Dendritic cell treated with granulocyte-macrophage colony-stimulating factor and Interleukin-4, amounts not matched to agents 40 ng/mL and 50 ng/mL, for 4 days (primary cell): ENCODE results near the gene RNF31.
A peak's percentile ranks its signal among the peaks of the same experiment; 100 is the strongest.

Source experiments
- H3K27ac Mint-ChIP-seq: one replicate; pipeline ENCODE4 v1.8.0; 2022; ENCODE audit warnings: mild to moderate bottlenecking, mixed read lengths
- H3K27me3 Mint-ChIP-seq: one replicate; pipeline ENCODE4 v1.8.0; 2022; ENCODE audit warnings: mild to moderate bottlenecking, mixed read lengths
- H3K36me3 Mint-ChIP-seq: one replicate; pipeline ENCODE4 v1.8.0; 2022; ENCODE audit warnings: low read depth, mixed read lengths
- H3K4me1 Mint-ChIP-seq: one replicate; pipeline ENCODE4 v1.8.0; 2022; ENCODE audit warnings: low read depth, mixed read lengths
- H3K4me3 Mint-ChIP-seq: one replicate; pipeline ENCODE4 v1.8.0; 2022; ENCODE audit warnings: mild to moderate bottlenecking, moderate library complexity, mixed read lengths
- H3K9me3 Mint-ChIP-seq: one replicate; pipeline ENCODE4 v1.8.0; 2022; ENCODE audit warnings: mixed read lengths
- intact Hi-C: fragments of 100-400 bp; cut with micrococcal nuclease; formaldehyde crosslinking; loops from one replicate; pipeline ENCODE4 v1.15.0; 2022

Gene RNF31

GRCh38 chr14:24110523-24110922 is 36.8 kb upstream of the RNF31 start:
- Mint-ChIP-seq H3K36me3 (peaks cover 21% of the 10 kb centered on the region), H3K4me3 (no peak overlapping the region), H3K27ac (no peak overlapping the region), H3K27me3 (no peaks in the 10 kb centered on the region), H3K9me3 (no peaks in the 10 kb centered on the region), H3K4me1 (peaks cover 39% of the 10 kb centered on the region)
- intact Hi-C loops = loop anchor here (10.0 kb wide), 1 partner anchor 104 kb away; the partner anchor contains the start of genes CHMP4A and MDP1

GRCh38 chr14:24113379-24113800 is 33.9 kb upstream of the RNF31 start:
- intact Hi-C loops = loop anchor here (10.0 kb wide), 1 partner anchor 101 kb away; the partner anchor contains the start of genes CHMP4A and MDP1
- Mint-ChIP-seq H3K4me3 (peak overlapping the region; percentile 88), H3K27me3 (no peaks in the 10 kb centered on the region), H3K4me1 (peaks cover 47% of the 10 kb centered on the region), H3K27ac (peak overlapping the region; percentile 100), H3K9me3 (no peaks in the 10 kb centered on the region), H3K36me3 (peaks cover 45% of the 10 kb centered on the region)

- Mint-ChIP-seq H3K36me3 (peaks cover 51% of the 10 kb centered on the region), H3K27ac (peak overlapping the region; percentile 100), H3K4me3 (peak overlapping the region; percentile 88), H3K27me3 (no peaks in the 10 kb centered on the region), H3K4me1 (peaks cover 42% of the 10 kb centered on the region), H3K9me3 (no peaks in the 10 kb centered on the region)
- intact Hi-C loops = loop anchor here (1.0 to 10.0 kb wide), 6 partner anchors 20 to 101 kb away; partner anchors contain the start of genes CHMP4A, EMC9, IPO4 and IRF9
Observed at GRCh38 chr14:24113801-24114531, 33.3 kb upstream of the RNF31 start.

- Mint-ChIP-seq H3K4me3 (peak within 1 kb of the TSS; percentile 88), H3K36me3 (peaks cover 59% of the 10 kb centered on the region), H3K27me3 (no peaks in the 10 kb centered on the region), H3K9me3 (no peaks in the 10 kb centered on the region), H3K4me1 (peaks cover 41% of the 10 kb centered on the region), H3K27ac (peak within 1 kb of the TSS; percentile 100)
- intact Hi-C loops = loop anchor here (1.0 to 10.0 kb wide), 7 partner anchors 20 to 100 kb away; partner anchors contain the start of genes CHMP4A, EMC9, IPO4 and IRF9
Observed at GRCh38 chr14:24114532-24115421, 32.5 kb upstream of the RNF31 start, which contains the start of the genes DCAF11 and NRL. TSS of gene DCAF11 (plus strand) at chr14:24114777. CDS start at chr14:24115595, 818 bp downstream. TSS of gene NRL (minus strand) at chr14:24114949. CDS start at chr14:24082848, 32,101 bp downstream.

- Mint-ChIP-seq H3K27me3 (no peaks in the 10 kb centered on the region), H3K4me1 (peaks cover 41% of the 10 kb centered on the region), H3K27ac (peak overlapping the region; percentile 100), H3K36me3 (peaks cover 67% of the 10 kb centered on the region), H3K4me3 (peak overlapping the region; percentile 88), H3K9me3 (no peaks in the 10 kb centered on the region)
- intact Hi-C loops = loop anchor here (1.0 to 10.0 kb wide), 2 partner anchors 21 to 99 kb away; partner anchors contain the start of genes CHMP4A, MDP1 and PSME1
Observed at GRCh38 chr14:24115422-24116127, 31.7 kb upstream of the RNF31 start.

GRCh38 chr14:24116128-24116814 is 31.0 kb upstream of the RNF31 start:
- peaks cover 74% of the 10 kb centered on the region for H3K36me3 Mint-ChIP-seq

GRCh38 chr14:24117179-24117578 is 30.1 kb upstream of the RNF31 start:
- Mint-ChIP-seq H3K36me3 (peaks cover 83% of the 10 kb centered on the region), H3K27me3 (no peaks in the 10 kb centered on the region), H3K4me3 (no peak overlapping the region), H3K4me1 (peaks cover 36% of the 10 kb centered on the region), H3K9me3 (no peaks in the 10 kb centered on the region), H3K27ac (peak overlapping the region; percentile 48)
- intact Hi-C loops = loop anchor here (10.0 kb wide), 1 partner anchor 98 kb away; the partner anchor contains the start of genes CHMP4A and MDP1

More at GRCh38 chr14:24116128-24116814, 31.0 kb upstream of the RNF31 start:
- H3K4me3 Mint-ChIP-seq = peak overlapping the region; percentile 88
- H3K27me3 Mint-ChIP-seq = no peaks in the 10 kb centered on the region
- intact Hi-C loops = loop anchor here (10.0 kb wide), 1 partner anchor 99 kb away; the partner anchor contains the start of genes CHMP4A and MDP1
- peak overlapping the region; percentile 48 for H3K27ac Mint-ChIP-seq
- H3K9me3 Mint-ChIP-seq = no peaks in the 10 kb centered on the region
- peaks cover 36% of the 10 kb centered on the region for H3K4me1 Mint-ChIP-seq

GRCh38 chr14:24119691-24120090 is 27.6 kb upstream of the RNF31 start:
- Mint-ChIP-seq H3K36me3 (peaks cover 96% of the 10 kb centered on the region), H3K4me3 (no peak overlapping the region), H3K27ac (no peak overlapping the region), H3K27me3 (no peaks in the 10 kb centered on the region), H3K9me3 (no peaks in the 10 kb centered on the region), H3K4me1 (peaks cover 39% of the 10 kb centered on the region)
- intact Hi-C loops = loop anchor here (10.0 kb wide), 1 partner anchor 95 kb away; the partner anchor contains the start of genes CHMP4A and MDP1

- Mint-ChIP-seq H3K4me3 (no peak overlapping the region), H3K9me3 (no peaks in the 10 kb centered on the region), H3K36me3 (peaks cover 92% of the 10 kb centered on the region), H3K4me1 (peaks cover 27% of the 10 kb centered on the region), H3K27me3 (no peaks in the 10 kb centered on the region), H3K27ac (no peak overlapping the region)
- intact Hi-C loops = no loop called here
Observed at GRCh38 chr14:24121210-24121609, 26.1 kb upstream of the RNF31 start.

- Mint-ChIP-seq H3K36me3 (peaks cover 81% of the 10 kb centered on the region), H3K4me3 (no peak overlapping the region), H3K9me3 (no peaks in the 10 kb centered on the region), H3K27ac (no peak overlapping the region), H3K27me3 (no peaks in the 10 kb centered on the region), H3K4me1 (peaks cover 15% of the 10 kb centered on the region)
- intact Hi-C loops = no loop called here
Observed at GRCh38 chr14:24122416-24122815, 24.9 kb upstream of the RNF31 start.

- Mint-ChIP-seq H3K4me3 (no peak overlapping the region), H3K9me3 (no peaks in the 10 kb centered on the region), H3K27me3 (no peaks in the 10 kb centered on the region), H3K27ac (no peak overlapping the region), H3K4me1 (peaks cover 11% of the 10 kb centered on the region), H3K36me3 (peaks cover 76% of the 10 kb centered on the region)
- intact Hi-C loops = no loop called here
Observed at GRCh38 chr14:24122898-24123297, 24.4 kb upstream of the RNF31 start.

- Mint-ChIP-seq H3K4me3 (no peak overlapping the region), H3K27ac (peak overlapping the region; percentile 72), H3K4me1 (peaks cover 11% of the 10 kb centered on the region), H3K9me3 (no peaks in the 10 kb centered on the region), H3K27me3 (no peaks in the 10 kb centered on the region), H3K36me3 (peaks cover 68% of the 10 kb centered on the region)
- intact Hi-C loops = no loop called here
Observed at GRCh38 chr14:24123424-24124417, 23.6 kb upstream of the RNF31 start.
